ENCODE measurements around the gene ELMO1. TPM values are rescaled to one million over a fixed set of nuclear protein-coding genes. Genes with fewer than 3 reads are reported as not detected.

ELMO1 gene
- total RNA-seq, 2 donors from 2014 or later = 66.0 to 72.2 TPM

GRCh38 chr7:37149773-37150124 lies 298.9 kb downstream of the ELMO1 start:
- TF ChIP-seq CTCF (IDR thresholded peaks at IDR 0.05) = no peak
- no peak overlapping the region for H3K27ac ChIP-seq
- ATAC-seq (ENCODE audit: insufficient number of reproducible peaks, low FRiP score, low read depth) (no peak), DNase-seq (ENCODE audit: low spot score) (no peak)
- H3K36me3 ChIP-seq = no peaks in the 10 kb centered on the region
- H3K9me3 ChIP-seq = no peaks in the 10 kb centered on the region
- no peak overlapping the region for H3K4me3 ChIP-seq
- H3K4me1 ChIP-seq (ENCODE audit: control insufficient read depth in 1 of 2, low read depth in 2 of 2) = peaks cover 3 to 11% of the 10 kb centered on the region in 2 donors
- no peaks in the 10 kb centered on the region for H3K27me3 ChIP-seq (replicated peaks; ENCODE audit: insufficient read depth)

- no peak for TF ChIP-seq CTCF (IDR thresholded peaks at IDR 0.05)
- Histone ChIP-seq H3K4me1 (ENCODE audit: control insufficient read depth in 1 of 2, low read depth in 2 of 2) (peaks cover 3 to 16% of the 10 kb centered on the region in 2 donors), H3K9me3 (no peaks in the 10 kb centered on the region), H3K4me3 (no peak overlapping the region), H3K27me3 (replicated peaks; ENCODE audit: insufficient read depth) (no peaks in the 10 kb centered on the region), H3K36me3 (no peaks in the 10 kb centered on the region), H3K27ac (no peak overlapping the region)
- DNase-seq (ENCODE audit: low spot score) = no peak
- ATAC-seq (ENCODE audit: insufficient number of reproducible peaks, low FRiP score, low read depth) = no peak
Observed at GRCh38 chr7:37149051-37149772, 299.5 kb downstream of the ELMO1 start.

GRCh38 chr7:37145682-37146081 lies 303.0 kb downstream of the ELMO1 start:
- DNase-seq (ENCODE audit: low spot score) (no peak), ATAC-seq (ENCODE audit: insufficient number of reproducible peaks, low FRiP score, low read depth) (no peak)
- Histone ChIP-seq H3K36me3 (no peaks in the 10 kb centered on the region), H3K4me1 (ENCODE audit: control insufficient read depth in 1 of 2, low read depth in 2 of 2) (peaks cover 3 to 16% of the 10 kb centered on the region in 2 donors), H3K9me3 (peaks cover 3% of the 10 kb centered on the region), H3K27me3 (replicated peaks; ENCODE audit: insufficient read depth) (no peaks in the 10 kb centered on the region), H3K27ac (no peak overlapping the region), H3K4me3 (no peak overlapping the region)
- no peak for TF ChIP-seq CTCF (IDR thresholded peaks at IDR 0.05)

- Histone ChIP-seq H3K27ac (no peak overlapping the region), H3K4me1 (ENCODE audit: control insufficient read depth in 1 of 2, low read depth in 2 of 2) (peaks cover 0 to 8% of the 10 kb centered on the region in 2 donors), H3K27me3 (replicated peaks; ENCODE audit: insufficient read depth) (no peaks in the 10 kb centered on the region), H3K36me3 (no peaks in the 10 kb centered on the region), H3K4me3 (no peak overlapping the region), H3K9me3 (peaks cover 10% of the 10 kb centered on the region)
- no peak for DNase-seq (ENCODE audit: low spot score)
- no peak for TF ChIP-seq CTCF (IDR thresholded peaks at IDR 0.05)
- no peak for ATAC-seq (ENCODE audit: insufficient number of reproducible peaks, low FRiP score, low read depth)
Observed at GRCh38 chr7:37144423-37144822, 304.2 kb downstream of the ELMO1 start.

- DNase-seq (ENCODE audit: low spot score) (no peak), ATAC-seq (ENCODE audit: insufficient number of reproducible peaks, low FRiP score, low read depth) (no peak)
- Histone ChIP-seq H3K27me3 (replicated peaks; ENCODE audit: insufficient read depth) (no peaks in the 10 kb centered on the region), H3K4me1 (ENCODE audit: control insufficient read depth in 1 of 2, low read depth in 2 of 2) (peaks cover 0 to 4% of the 10 kb centered on the region in 2 donors), H3K36me3 (no peaks in the 10 kb centered on the region), H3K4me3 (no peak overlapping the region), H3K9me3 (peaks cover 10% of the 10 kb centered on the region), H3K27ac (no peak overlapping the region)
- TF ChIP-seq CTCF (IDR thresholded peaks at IDR 0.05) = no peak
Observed at GRCh38 chr7:37142958-37143357, 305.7 kb downstream of the ELMO1 start.

Measured in thoracic aorta (tissue), 2 donors.